Measurements from ENCODE around the gene PRORP.

Gene PRORP

DNA sequence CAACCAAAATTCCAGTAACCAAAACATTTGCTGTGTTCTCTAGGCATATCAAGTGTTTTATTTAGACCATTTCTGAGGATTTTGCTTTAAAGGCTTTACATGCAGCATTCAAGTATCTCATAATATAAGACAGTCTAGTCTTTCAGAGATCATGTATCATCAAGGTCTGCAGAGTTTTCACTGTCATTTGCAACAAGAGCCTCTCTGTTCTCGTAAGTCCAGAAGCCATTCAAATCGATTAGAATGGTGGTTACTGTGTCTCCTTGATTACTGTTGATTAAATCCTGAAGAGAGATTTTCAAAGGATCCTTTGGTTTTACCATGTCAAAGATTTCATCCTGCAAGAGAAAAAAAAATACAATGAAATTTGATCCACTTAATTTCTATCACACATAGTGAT lies 36.9 kb upstream of the PRORP start:
- TF ChIP-seq FOXP2 (optimal IDR thresholded peaks at IDR 0.05; ENCODE audit: borderline replicate concordance, extremely low read depth, extremely low read length, insufficient read depth) (no peak), SIN3A (IDR thresholded peaks at IDR 0.05; ENCODE audit: borderline replicate concordance, insufficient read depth, low read length) (no peak), TAF1 (IDR thresholded peaks at IDR 0.05; ENCODE audit: borderline replicate concordance, insufficient read depth, low read length) (no peak), POLR2AphosphoS5 (IDR thresholded peaks at IDR 0.05; ENCODE audit: low read depth, low read length) (no peak)
- TF ChIP-seq, protein P1, sequence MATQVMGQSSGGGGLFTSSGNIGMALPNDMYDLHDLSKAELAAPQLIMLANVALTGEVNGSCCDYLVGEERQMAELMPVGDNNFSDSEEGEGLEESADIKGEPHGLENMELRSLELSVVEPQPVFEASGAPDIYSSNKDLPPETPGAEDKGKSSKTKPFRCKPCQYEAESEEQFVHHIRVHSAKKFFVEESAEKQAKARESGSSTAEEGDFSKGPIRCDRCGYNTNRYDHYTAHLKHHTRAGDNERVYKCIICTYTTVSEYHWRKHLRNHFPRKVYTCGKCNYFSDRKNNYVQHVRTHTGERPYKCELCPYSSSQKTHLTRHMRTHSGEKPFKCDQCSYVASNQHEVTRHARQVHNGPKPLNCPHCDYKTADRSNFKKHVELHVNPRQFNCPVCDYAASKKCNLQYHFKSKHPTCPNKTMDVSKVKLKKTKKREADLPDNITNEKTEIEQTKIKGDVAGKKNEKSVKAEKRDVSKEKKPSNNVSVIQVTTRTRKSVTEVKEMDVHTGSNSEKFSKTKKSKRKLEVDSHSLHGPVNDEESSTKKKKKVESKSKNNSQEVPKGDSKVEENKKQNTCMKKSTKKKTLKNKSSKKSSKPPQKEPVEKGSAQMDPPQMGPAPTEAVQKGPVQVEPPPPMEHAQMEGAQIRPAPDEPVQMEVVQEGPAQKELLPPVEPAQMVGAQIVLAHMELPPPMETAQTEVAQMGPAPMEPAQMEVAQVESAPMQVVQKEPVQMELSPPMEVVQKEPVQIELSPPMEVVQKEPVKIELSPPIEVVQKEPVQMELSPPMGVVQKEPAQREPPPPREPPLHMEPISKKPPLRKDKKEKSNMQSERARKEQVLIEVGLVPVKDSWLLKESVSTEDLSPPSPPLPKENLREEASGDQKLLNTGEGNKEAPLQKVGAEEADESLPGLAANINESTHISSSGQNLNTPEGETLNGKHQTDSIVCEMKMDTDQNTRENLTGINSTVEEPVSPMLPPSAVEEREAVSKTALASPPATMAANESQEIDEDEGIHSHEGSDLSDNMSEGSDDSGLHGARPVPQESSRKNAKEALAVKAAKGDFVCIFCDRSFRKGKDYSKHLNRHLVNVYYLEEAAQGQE (IDR thresholded peaks at IDR 0.05; ENCODE audit: insufficient read depth in 1 of 2, low read depth in 2 of 2, low read length in 2 of 2): no peak

DNA sequence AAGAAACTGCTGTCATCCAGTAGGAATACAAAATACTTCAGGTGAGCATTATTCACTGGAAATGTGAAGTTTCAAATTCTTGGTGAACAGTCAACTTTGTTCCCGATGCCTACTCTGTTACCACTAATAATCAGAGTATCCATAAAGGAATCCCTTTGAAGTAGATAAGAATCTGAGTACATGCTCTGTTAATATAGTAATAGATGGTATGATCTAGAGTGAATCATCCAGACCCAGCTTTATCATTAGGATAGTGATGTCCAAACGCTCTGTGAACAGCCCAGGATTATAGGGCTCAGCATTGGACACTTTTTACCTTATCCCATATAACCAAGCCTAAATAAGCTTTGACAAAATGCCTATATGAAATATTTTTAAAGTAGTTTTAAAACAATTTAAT lies 33.8 kb upstream of the PRORP start:
- TF ChIP-seq SIN3A (IDR thresholded peaks at IDR 0.05; ENCODE audit: borderline replicate concordance, insufficient read depth, low read length): no peak
- TF ChIP-seq, protein P1 (IDR thresholded peaks at IDR 0.05; ENCODE audit: insufficient read depth in 1 of 2, low read depth in 2 of 2, low read length in 2 of 2): no peak
- TF ChIP-seq FOXP2 (optimal IDR thresholded peaks at IDR 0.05; ENCODE audit: borderline replicate concordance, extremely low read depth, extremely low read length, insufficient read depth): no peak
- TF ChIP-seq POLR2AphosphoS5 (IDR thresholded peaks at IDR 0.05; ENCODE audit: low read depth, low read length): no peak
- TF ChIP-seq TAF1 (IDR thresholded peaks at IDR 0.05; ENCODE audit: borderline replicate concordance, insufficient read depth, low read length): no peak

DNA sequence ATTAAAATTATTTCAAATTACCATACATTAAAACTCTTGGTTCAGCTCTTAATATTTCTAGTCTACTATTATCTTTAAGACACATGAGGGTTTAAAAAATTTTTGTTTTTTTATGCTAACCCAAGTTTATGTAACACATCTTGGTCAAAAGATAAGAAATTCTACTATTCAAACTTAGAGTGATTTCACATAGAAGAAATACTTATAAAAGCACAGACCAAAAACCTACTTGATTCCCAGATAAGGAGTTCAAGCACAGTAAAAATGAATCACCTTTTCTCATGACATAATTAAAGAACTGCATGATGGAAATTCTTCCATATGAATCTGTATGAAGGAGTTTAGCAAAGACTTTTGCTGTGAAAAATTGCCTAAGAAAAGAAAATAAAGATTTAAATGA lies 14.5 kb upstream of the PRORP start:
- TF ChIP-seq TAF1 (IDR thresholded peaks at IDR 0.05; ENCODE audit: borderline replicate concordance, insufficient read depth, low read length) (no peak), POLR2AphosphoS5 (IDR thresholded peaks at IDR 0.05; ENCODE audit: low read depth, low read length) (no peak), FOXP2 (optimal IDR thresholded peaks at IDR 0.05; ENCODE audit: borderline replicate concordance, extremely low read depth, extremely low read length, insufficient read depth) (no peak), SIN3A (IDR thresholded peaks at IDR 0.05; ENCODE audit: borderline replicate concordance, insufficient read depth, low read length) (no peak)
- TF ChIP-seq, protein P1 (IDR thresholded peaks at IDR 0.05; ENCODE audit: insufficient read depth in 1 of 2, low read depth in 2 of 2, low read length in 2 of 2): no peak

DNA sequence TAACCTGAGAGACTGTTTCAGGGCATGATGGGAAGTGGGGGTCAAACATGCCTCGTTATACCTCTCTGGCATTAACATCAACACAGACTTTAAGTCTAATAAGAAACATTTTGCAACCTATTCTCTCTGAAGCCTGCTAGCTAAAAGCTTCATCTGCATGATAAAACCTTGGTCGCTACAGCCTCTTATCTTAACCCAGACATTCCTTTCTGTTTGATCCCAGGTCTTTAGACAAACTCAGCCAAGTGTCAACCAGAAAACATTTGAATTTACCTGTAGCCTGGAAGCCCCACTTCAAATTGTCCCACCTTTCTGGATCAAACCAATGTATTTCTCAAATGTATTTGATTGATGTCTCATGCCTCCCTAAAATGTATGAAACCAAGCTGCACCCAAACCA lies 9.7 kb upstream of the PRORP start:
- TF ChIP-seq TAF1 (IDR thresholded peaks at IDR 0.05; ENCODE audit: borderline replicate concordance, insufficient read depth, low read length): no peak

DNA sequence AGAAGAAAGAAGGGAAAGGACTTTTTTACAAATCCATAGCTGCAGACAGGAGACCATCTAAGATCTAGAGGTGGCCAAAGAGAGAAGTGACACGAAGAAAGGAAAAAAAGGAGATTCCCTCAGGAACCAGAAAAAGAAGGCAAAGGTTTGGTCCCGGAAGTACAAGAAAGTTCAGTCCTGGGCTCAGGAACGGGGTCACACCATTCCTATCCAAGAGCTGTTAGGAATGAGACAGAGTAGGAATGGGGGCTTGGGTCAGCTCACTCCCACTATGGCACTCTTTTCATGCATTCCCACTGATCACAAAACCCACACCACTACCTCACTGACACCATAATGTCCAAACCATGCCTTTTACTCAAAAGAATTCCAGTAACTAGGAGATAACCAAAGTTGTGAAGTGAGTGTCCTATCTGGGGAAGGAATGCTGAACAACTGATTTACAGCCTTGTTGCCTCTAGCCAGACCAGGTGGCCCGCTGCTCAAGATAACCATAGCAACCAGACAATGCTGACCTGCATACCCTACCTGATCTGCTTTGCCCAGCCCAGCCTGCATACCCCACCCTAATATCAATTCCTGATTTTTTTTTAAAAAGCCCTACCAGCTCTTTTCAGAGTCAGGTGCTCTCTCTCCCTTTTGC lies 8.9 kb upstream of the PRORP start:
- TF ChIP-seq, protein P1 (IDR thresholded peaks at IDR 0.05; ENCODE audit: insufficient read depth in 1 of 2, low read depth in 2 of 2, low read length in 2 of 2): no peak
- no peak for TF ChIP-seq TAF1 (IDR thresholded peaks at IDR 0.05; ENCODE audit: borderline replicate concordance, insufficient read depth, low read length)
- no peak for TF ChIP-seq POLR2AphosphoS5 (IDR thresholded peaks at IDR 0.05; ENCODE audit: low read depth, low read length)
- no peak for TF ChIP-seq FOXP2 (optimal IDR thresholded peaks at IDR 0.05; ENCODE audit: borderline replicate concordance, extremely low read depth, extremely low read length, insufficient read depth)
- no peak for TF ChIP-seq SIN3A (IDR thresholded peaks at IDR 0.05; ENCODE audit: borderline replicate concordance, insufficient read depth, low read length)

Measured in PFSK-1 (cell line).